Adrenal gland (tissue), 5 donors: ENCODE results near the gene SELPLG.

Experiments used
- CTCF ChIP-seq, 6 experiments: fragments of 450-650 bp in 4 of 6; fragments of 200-600 bp in 2 of 6; sonication (generic) in 1 of 6; IDR thresholded peaks; 1 replicate in 5 of 6; 2 replicates in 1 of 6; pipeline versions ENCODE4 v1.5.1 to v1.8.0; 2016 to 2021; ENCODE audit warnings: antibody characterized with exemption in 6 of 6, mild to moderate bottlenecking in 2 of 6, moderate library complexity in 1 of 6
- POLR2A ChIP-seq, 2 donors: fragments of 450-650 bp; IDR thresholded peaks; one replicate each; pipeline ENCODE4 v1.6.1; 2017; ENCODE audit warnings: antibody characterized with exemption in 2 of 2, mild to moderate bottlenecking in 2 of 2, moderate library complexity in 1 of 2
- donor health status: DM: no; HTN: no; CAD: no.

- no peak for TF ChIP-seq CTCF (IDR thresholded peaks at IDR 0.05)
- TF ChIP-seq POLR2A (IDR thresholded peaks at IDR 0.05): no peak
Observed at GRCh38 chr12:108572166-108572790, 61.4 kb downstream of the SELPLG start.
